HL-60 (cell line): ENCODE measurements around the gene GNG12.

Experiments used
- DNase-seq, 2 experiments: peaks; one replicate each; pipeline ENCODE4 v3.0.0-alpha.2; 2010 to 2020; ENCODE audit warnings: low read depth in 1 of 2, low spot score in 1 of 2
- H3K27ac ChIP-seq: fragments of 250-450 bp; sonication (Bioruptor Pico); replicated peaks from 2 replicates; pipeline ENCODE4 v1.5.1; 2020; ENCODE audit warnings: mild to moderate bottlenecking, moderate library complexity
- H3K27me3 ChIP-seq: fragments of 250-450 bp; sonication (Bioruptor Pico); 2 replicates; pipeline ENCODE4 v1.5.1; 2021; ENCODE audit warnings: mild to moderate bottlenecking, moderate library complexity; ENCODE audit not compliant: insufficient read depth, poor library complexity, severe bottlenecking
- H3K4me3 ChIP-seq: replicated peaks from 2 replicates; pipeline ENCODE4 v1.5.1; 2011; ENCODE audit warnings: mild to moderate bottlenecking, control low read depth, low read length; ENCODE audit not compliant: insufficient read depth
- GABPA ChIP-seq: IDR thresholded peaks from 2 replicates; pipeline ENCODE4 v1.6.1; 2012; ENCODE audit warnings: low read depth
- POLR2AphosphoS5 ChIP-seq: IDR thresholded peaks from 2 replicates; pipeline ENCODE4 v1.6.1; 2012; ENCODE audit warnings: low read depth
- SPI1 ChIP-seq: IDR thresholded peaks from 2 replicates; pipeline ENCODE4 v1.6.1; 2012; ENCODE audit warnings: low read depth, mild to moderate bottlenecking, borderline replicate concordance
- TF ChIP-seq, protein P1 (sequence below): IDR thresholded peaks from one replicate; pipeline ENCODE4 v1.5.1; 2011; ENCODE audit warnings: low read length, control low read depth, inconsistent platforms; ENCODE audit not compliant: insufficient read depth
- TF ChIP-seq, protein P2 (sequence below): IDR thresholded peaks from 2 replicates; pipeline ENCODE4 v1.6.1; 2012; ENCODE audit warnings: low read depth; ENCODE audit not compliant: insufficient replicate concordance

Gene GNG12

DNA sequence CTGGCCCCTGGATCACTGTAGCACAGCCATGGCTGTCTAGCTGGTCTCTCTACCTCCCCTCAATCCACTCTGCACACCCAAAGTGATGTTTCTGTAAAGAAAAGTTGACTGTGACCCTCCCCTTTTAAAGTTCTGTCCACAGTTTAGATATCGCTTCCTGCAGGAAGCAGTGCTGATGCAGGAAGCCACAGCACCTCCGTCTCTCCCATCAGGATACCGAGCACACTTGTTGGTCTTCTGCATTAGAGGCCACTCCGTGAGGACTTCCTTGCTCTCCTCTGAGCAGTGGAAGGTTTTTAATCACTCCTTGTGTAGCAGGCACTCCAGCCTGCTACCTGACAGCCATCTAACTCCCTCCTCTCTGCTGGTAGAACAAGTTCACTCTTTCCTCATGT lies 78.7 kb downstream of the GNG12 start:
- no peak for DNase-seq
- Histone ChIP-seq H3K4me3 (no peak overlapping the region), H3K27ac (no peak overlapping the region), H3K27me3 (no peaks in the 10 kb centered on the region)
- TF ChIP-seq, protein P1, sequence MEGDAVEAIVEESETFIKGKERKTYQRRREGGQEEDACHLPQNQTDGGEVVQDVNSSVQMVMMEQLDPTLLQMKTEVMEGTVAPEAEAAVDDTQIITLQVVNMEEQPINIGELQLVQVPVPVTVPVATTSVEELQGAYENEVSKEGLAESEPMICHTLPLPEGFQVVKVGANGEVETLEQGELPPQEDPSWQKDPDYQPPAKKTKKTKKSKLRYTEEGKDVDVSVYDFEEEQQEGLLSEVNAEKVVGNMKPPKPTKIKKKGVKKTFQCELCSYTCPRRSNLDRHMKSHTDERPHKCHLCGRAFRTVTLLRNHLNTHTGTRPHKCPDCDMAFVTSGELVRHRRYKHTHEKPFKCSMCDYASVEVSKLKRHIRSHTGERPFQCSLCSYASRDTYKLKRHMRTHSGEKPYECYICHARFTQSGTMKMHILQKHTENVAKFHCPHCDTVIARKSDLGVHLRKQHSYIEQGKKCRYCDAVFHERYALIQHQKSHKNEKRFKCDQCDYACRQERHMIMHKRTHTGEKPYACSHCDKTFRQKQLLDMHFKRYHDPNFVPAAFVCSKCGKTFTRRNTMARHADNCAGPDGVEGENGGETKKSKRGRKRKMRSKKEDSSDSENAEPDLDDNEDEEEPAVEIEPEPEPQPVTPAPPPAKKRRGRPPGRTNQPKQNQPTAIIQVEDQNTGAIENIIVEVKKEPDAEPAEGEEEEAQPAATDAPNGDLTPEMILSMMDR, result no peak
- TF ChIP-seq POLR2AphosphoS5 (no peak), SPI1 (no peak), GABPA (no peak)
- TF ChIP-seq, protein P2, sequence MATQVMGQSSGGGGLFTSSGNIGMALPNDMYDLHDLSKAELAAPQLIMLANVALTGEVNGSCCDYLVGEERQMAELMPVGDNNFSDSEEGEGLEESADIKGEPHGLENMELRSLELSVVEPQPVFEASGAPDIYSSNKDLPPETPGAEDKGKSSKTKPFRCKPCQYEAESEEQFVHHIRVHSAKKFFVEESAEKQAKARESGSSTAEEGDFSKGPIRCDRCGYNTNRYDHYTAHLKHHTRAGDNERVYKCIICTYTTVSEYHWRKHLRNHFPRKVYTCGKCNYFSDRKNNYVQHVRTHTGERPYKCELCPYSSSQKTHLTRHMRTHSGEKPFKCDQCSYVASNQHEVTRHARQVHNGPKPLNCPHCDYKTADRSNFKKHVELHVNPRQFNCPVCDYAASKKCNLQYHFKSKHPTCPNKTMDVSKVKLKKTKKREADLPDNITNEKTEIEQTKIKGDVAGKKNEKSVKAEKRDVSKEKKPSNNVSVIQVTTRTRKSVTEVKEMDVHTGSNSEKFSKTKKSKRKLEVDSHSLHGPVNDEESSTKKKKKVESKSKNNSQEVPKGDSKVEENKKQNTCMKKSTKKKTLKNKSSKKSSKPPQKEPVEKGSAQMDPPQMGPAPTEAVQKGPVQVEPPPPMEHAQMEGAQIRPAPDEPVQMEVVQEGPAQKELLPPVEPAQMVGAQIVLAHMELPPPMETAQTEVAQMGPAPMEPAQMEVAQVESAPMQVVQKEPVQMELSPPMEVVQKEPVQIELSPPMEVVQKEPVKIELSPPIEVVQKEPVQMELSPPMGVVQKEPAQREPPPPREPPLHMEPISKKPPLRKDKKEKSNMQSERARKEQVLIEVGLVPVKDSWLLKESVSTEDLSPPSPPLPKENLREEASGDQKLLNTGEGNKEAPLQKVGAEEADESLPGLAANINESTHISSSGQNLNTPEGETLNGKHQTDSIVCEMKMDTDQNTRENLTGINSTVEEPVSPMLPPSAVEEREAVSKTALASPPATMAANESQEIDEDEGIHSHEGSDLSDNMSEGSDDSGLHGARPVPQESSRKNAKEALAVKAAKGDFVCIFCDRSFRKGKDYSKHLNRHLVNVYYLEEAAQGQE, result no peak

DNA sequence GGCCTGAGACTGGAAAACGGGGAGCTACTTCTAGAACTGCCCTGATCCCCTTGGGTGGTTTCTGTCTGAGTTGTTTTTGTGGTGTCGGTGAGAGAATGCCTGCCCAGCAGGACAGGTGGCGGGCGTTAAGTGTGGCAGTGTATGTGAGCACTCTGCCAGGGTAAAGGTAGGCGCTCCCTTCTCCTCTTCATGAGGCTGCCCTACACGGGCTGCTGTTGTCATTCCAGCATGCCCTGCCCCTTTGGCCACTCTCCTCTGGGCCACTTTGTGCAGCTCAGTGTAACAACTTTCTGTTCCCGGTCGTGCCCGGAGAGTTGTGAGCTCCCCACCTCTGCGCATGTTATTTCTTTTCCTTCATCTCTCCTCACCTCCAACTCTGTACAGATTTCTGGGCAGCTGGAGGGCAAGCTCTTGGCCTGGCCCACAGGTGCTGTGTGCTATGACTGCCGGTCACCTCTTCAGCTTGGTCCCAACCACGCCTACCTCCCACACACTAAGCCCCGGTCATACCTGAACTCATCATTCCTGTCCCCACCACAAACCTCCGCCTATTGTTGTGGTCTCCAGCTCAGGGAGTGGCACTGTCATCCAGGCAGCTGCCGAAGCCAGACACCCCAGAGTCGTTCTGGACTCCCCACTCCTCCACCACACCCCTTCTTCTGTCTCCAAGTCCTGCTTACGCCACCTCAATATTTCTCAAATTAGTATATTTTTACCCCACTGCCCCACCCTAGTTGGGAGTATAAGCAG lies 79.3 kb downstream of the GNG12 start:
- Histone ChIP-seq H3K27ac (no peak overlapping the region), H3K27me3 (no peaks in the 10 kb centered on the region), H3K4me3 (no peak overlapping the region)
- no peak for DNase-seq
- TF ChIP-seq SPI1 (no peak), POLR2AphosphoS5 (no peak), GABPA (no peak)
- TF ChIP-seq, protein P2, result no peak
- TF ChIP-seq, protein P1, result no peak

DNA sequence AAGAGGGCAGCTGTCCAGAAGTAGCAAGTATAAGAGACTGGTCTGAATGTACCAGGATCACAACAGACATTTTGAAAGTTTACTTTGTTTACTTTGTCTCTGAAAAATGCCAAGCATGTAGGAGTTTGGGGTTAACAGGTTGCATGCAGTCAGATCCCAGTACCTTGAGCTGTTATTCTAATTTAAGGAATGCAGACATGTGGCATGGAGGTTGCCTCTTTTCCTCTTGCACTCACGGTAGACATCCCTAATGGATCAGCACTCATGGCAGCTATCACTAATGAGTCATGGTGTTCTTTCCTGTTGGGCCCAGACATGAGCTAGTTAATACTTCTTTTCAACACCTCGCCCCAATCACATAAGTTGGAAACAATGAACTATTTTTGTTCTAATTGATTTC lies 81.0 kb downstream of the GNG12 start:
- Histone ChIP-seq H3K4me3 (no peak overlapping the region), H3K27ac (no peak overlapping the region), H3K27me3 (no peaks in the 10 kb centered on the region)
- TF ChIP-seq, protein P1, result no peak
- TF ChIP-seq POLR2AphosphoS5 (no peak), SPI1 (no peak), GABPA (no peak)
- TF ChIP-seq, protein P2, result no peak
- DNase-seq, result no peak
